LNCAP (cell line): ENCODE measurements around the gene RASL12.

ENCODE experiments used
- CTCF ChIP-seq: fragments of 450-650 bp; IDR thresholded peaks from 2 replicates; pipeline ENCODE4 v1.5.1; 2017; ENCODE audit warnings: mild to moderate bottlenecking

RASL12 gene

DNA sequence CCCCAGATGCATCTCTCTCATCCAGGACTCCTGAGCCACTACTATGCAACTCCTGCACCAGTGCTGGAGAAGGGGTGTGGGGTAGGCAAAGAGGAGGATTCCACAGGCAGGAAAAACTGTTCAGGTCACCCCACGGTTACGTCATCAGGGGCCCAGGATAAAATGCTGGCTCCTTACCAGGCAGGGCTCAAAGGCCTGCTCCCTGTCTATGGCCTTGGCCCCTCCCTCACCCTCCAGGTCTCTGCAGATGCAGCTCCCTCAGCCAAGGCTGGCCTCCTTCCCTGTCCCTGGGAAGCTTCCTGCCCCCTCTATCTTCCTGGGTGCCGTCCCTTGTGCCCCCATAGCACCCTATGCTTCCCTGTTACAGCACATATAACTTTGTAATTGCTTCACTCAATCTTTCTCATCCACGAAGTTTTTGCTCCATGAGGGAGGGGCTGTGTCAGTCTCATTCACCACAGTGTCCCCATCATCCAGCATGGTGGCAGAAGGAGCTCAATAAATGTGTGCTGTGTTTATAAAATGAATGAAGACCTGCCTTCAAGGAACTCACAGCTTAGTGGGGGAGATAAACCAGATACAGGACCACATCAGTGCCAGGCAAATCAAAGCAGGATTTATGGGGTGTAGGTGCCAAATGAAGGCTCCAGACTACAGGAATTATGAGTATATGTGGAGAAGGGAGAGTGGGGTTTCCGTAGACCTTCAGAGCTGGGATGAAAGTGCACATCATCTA, 27.4 kb upstream of the RASL12 start:
- TF ChIP-seq CTCF: no peak

DNA sequence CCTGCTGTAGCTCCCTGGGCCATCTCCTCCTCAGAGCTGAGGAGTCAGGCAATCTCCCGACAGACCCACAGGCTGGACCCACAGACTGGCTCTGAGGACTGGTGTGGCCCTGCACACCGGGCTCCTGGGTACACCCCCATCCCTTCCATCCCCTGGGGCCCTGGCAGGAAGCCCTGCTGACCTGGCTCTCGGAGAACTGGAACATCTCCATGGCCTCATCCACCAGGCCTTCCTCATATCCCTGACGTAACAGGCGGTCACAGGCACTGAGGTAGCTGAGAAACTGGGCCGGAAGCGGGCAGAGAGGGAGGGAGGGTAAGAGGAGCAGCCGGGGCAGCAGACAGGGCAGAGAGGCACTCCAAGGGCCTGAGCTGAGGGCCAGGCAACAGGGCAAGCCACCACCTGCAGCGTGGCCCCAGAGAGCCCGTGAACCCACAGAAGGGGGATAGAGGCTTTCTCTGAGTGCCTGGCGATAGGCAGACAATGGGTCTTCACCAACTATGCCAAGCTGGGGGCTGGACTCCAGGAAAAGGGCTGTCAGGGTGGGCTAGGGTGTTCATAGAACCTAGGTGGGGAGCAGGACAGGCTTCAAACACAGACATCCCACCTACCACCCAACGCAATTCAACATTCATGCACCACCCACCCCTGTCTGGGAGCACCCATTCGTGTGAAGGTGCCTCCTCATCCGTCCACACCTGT, 26.7 kb upstream of the RASL12 start:
- no peak for TF ChIP-seq CTCF

GRCh38 chr15:65092911-65093792, 25.4 kb upstream of the RASL12 start:
- TF ChIP-seq CTCF: no peak

GRCh38 chr15:65091946-65092770, 24.4 kb upstream of the RASL12 start:
- TF ChIP-seq CTCF: no peak

DNA sequence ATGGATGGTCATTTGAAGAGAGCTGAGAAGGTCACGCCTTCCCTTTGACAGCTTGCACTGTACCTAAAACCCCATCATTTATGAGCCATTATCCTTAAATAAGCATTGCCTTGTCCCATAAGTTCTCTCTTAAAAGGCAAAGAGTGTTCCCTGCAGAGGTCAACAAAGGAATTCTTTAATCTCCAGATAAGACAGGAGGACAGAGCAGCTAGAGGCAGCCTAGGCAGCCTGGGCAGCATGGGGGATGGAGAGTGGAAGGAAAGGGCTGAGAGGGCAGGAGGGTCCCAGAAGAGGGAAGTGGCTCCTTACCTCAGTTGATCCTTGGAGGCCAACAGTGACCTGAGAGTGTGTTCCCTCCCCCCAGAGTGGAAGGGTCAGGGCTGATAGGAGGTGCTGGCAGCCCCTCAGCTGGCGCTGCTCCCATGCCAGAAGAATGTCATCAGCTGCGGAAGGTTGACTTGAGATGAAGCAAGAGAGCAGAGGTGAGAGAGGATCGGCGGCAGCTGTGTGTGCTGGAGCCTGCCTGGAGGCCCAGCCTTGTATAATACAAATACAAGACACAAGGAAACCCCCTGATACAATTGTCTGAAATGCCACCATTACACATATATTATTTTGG, 21.5 kb upstream of the RASL12 start:
- TF ChIP-seq CTCF: no peak

- TF ChIP-seq CTCF: no peak
These were observed 20.8 kb upstream of the RASL12 start for GRCh38 chr15:65088643-65089021.
